OCI-M1 (cell line): Measurements from ENCODE around the gene CAPN15.

Experiments used
- DNase-seq: peaks from one replicate; lab custom pipeline; 2025; lab: John Stamatoyannopoulos, UW

CAPN15 gene

DNA sequence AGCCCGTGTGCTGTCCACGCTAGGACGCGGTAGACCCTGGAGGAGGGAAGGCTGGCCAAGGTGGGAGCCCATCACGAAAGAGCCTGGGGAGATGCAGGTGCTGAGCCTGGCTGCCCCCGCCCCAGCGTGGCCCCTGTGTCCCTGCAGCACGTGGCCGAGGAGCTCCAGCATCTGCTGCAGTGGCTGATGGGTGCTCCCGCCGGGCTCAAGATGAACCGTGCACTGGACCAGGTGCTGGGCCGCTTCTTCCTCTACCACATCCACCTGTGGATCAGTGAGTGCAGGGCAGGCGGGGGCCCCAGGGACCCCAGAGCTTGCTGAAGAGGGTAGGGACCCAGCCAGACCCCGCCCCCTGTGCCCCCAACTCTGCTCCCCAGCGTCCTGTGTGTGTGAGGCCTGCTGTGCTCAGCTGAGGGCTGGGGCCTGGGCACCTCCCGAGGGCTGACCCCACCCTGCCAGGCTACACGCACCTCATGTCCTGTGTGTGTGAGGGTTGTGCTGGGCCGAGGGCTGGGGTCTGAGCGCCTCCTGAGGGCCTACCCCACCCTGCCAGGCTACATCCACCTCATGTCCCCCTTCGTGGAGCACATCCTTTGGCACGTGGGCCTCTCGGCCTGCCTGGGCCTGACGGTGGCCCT lies 50.8 kb downstream of the CAPN15 start:
- no peak for DNase-seq

DNA sequence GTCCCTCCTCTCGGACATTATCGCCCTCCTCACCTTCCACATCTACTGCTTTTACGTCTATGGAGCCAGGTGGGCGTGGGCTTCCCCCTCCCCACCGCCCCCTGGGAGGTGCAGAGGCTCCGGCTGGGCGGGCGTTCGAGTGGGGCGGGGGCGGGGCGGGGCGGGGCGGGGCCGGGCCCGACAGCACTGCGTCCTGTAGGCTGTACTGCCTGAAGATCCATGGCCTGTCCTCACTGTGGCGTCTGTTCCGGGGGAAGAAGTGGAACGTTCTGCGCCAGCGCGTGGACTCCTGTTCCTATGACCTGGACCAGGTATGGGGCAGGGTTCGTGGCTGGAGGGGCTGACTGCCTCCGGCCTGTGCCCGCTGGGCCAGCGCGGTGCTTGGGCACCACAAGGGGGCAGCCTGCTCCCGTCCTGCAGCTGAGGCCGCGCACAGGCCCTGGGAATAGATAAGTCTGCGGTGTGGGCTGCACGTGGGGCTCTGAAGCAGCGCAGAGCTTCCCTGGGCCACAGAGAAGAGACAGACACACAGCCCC lies 51.4 kb downstream of the CAPN15 start:
- DNase-seq, result peak; percentile 94

DNA sequence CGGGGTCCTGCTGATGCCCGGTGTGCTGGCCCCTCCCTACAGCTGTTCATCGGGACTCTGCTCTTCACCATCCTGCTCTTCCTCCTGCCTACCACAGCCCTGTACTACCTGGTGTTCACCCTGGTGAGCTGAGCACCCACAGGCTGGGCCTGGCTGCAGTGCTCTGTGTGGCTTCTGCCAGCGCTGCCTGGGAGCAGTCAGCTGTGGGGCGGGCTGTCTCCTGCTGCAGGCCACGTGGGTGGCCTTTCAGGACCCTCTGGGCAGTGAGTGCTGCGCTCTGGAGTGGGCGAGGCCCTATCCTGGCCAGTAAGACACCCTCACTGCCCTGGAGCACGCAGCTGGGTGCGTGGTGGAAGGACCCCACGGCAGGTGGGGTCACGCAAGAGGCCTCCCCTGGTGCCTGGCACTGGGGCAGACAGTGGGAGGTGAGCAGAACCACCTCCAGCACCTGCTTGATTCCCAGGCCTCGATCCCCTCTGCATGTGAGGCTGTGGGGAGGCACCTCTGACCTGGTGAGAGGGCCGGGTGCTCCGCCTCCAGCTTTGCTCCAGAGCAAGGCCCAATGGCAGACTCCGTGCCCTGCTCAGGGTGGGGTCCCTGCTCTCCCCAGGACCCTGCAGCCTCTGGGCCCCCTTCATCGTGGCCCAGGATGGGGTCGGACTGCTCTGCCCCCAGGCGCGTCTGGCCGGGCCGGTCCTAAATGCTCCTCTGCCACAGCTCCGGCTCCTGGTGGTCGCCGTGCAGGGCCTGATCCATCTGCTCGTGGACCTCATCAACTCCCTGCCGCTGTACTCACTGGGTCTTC lies 52.8 kb downstream of the CAPN15 start:
- no peak for DNase-seq

GRCh38 chr16:580946-581498 lies 53.5 kb downstream of the CAPN15 start:
- no peak for DNase-seq

DNA sequence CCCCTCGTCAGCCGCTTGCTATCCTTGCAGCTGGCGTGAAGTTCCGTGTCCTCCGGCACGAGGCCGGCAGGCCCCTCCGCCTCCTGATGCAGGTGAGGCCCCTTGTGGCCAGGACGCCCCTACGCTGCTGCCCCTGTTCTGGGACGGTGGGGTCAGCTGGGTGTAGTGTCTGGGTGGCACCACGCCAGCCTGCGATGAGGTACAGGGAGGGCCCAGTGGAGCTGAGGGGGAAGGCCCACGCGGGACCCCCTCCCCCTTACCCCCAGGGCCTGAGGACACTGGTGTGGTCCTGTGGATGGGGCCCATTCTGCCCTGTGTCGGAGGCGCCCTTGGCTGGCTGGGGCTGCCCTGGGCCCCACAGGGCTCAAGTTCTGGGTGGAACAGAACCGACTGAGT lies 54.7 kb downstream of the CAPN15 start:
- DNase-seq, result no peak

DNA sequence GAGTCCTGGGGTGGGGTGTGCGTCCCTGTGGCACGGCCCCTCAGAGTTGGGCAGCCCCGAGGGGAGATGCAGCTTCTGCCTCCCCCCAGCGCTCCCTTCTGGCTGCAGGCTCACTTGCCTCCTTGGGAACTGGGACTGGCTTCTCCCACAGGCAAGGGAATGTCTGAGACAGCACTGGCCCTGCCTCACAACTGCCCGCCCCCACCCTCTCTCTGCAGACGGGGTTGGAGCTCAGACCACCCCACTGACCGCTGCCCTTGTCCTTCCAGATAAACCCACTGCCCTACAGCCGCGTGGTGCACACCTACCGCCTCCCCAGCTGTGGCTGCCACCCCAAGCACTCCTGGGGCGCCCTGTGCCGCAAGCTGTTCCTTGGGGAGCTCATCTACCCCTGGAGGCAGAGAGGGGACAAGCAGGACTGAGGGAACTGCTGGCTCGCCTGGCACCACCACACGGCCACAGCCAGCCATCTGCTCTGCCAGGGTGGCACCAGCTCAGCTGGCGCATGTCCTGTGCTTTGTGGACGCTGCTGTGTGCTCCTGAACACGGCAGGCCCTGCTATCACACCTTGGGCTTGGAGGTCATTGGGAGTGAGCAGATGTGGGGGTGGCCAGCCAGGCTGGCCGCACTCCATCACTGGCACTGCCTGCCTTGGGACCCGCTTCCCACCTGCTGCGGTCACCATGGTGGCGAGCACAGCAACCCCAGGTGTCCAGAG lies 55.3 kb downstream of the CAPN15 start:
- no peak for DNase-seq

GRCh38 chr16:583470-583814 lies 55.9 kb downstream of the CAPN15 start:
- no peak for DNase-seq

GRCh38 chr16:583815-584591 lies 56.5 kb downstream of the CAPN15 start:
- DNase-seq, result no peak

- DNase-seq, result no peak
Observed at GRCh38 chr16:585351-585750, 57.8 kb downstream of the CAPN15 start.

DNA sequence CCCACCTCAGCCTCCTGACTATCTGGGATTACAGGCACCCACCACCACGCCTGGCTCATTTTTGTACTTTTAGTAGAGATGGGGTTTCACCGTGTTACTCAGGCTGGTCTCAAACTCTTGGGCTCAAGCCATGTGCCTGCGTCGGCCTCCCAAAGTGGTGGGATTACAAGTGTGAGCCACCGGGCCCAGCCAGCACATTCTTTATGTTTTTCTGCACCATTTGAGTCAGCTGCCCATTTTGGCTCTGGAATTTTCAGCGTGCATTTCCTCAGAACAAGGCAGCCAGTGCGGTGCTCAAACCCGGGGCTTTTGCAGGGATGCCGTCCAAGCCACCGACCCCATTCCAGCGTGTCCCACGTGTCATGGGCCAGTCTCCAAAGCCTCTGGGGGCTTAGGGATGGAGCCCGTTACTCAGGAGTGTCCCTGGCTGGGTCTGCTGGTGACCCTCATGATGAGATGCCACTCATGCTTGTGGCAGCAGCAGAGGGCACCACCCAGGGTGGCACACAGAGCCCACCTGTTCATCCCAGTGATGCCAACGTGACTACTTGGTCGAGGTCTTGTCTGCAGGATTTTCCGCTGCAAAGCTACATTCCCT lies 58.6 kb downstream of the CAPN15 start:
- DNase-seq, result no peak

GRCh38 chr16:586645-587590 lies 59.4 kb downstream of the CAPN15 start:
- peak; percentile 6 for DNase-seq

DNA sequence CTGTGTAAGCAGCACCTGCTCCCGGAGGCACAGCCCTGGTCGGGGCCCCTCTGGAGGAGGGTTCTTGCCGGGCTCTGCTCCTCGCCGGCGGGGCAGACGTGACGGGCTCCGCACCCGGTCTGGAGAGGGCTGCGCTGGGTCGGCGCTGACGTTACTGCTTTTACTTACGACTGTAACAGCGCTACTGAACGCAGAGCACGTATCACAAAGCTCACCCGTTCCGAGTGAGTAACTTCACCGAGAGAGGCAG lies 61.1 kb downstream of the CAPN15 start:
- peak; percentile 72 for DNase-seq

DNA sequence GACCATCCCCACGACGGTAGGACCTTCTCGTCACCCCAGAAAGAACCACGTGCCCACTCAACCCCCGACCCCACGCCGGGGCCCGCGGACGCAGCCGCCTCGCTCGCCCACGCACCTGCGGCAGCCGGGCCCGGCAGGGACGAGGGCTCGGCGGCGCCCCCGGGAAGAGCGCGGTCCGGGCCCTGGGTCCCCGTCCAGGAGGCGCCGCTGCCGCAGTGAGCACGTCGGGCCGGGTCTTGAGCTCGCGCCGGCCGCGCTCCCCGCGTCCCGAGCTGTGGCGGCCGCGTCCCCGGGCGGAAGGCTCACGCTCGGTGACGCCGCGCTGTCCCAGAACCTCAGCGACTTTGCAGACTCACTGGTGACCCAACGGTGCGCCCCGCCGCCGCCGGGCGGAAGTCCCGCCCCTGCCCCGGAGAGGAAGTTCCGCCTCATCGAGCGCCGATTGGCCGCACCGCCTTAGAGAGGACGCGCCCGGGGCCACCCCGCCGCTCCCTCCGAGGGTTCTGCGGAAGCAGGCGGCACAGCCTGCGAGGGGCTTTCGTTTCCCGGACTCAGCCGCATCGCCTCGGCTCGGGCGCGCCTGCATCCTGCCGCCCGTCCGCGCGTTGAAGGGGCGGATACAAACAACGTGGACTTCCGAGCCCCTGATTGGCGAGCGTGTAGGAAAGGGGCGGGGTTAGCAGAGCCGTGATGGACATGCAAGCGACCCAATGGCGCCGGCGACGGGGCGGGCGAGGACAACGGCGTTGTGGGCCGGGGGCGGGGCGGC lies 61.6 kb downstream of the CAPN15 start:
- peak; percentile 97 for DNase-seq

- DNase-seq, result peak; percentile 97
Observed at GRCh38 chr16:589658-590187, 62.2 kb downstream of the CAPN15 start, which contains the start of gene RAB40C. Gene RAB40C, plus strand, starts transcription at chr16:590066. Its CDS starts 226 bp downstream, at chr16:590292.

DNA sequence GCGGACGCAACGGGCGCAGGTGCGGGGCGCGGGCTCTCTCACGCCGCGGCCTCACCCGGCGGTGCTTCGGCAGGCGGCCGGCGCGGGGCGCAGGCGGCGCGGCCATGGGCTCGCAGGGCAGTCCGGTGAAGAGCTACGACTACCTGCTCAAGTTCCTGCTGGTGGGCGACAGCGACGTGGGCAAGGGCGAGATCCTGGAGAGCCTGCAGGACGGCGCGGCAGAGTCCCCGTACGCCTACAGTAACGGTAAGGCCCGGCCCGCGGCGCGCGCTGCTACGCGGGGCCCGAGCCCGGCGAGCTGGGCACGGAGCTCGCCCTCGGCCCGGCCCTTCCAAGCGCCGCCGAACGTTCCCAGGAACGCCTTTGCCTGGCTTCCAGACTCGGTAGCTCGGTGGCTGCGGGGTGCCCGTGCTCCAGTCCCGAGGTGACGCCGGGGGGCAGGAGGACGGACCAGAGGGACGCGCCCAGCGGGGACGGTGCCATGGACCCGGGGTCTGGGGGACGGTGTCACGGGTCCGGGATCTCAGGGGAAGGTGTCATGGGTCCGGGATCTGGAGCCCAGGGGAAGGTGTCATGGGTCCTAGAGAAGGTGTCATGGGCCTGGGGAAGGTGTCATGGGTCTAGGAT lies 62.8 kb downstream of the CAPN15 start:
- no peak for DNase-seq

- no peak for DNase-seq
Observed at GRCh38 chr16:590815-591200, 63.3 kb downstream of the CAPN15 start.

- no peak for DNase-seq
Observed at GRCh38 chr16:591231-591630, 63.7 kb downstream of the CAPN15 start.

- DNase-seq, result no peak
Observed at GRCh38 chr16:591892-592517, 64.5 kb downstream of the CAPN15 start.
